Activated CD4-positive, alpha-beta memory T cell treated with anti-CD3 and anti-CD28 coated beads for 36 hours (primary cell): ENCODE measurements around the gene CHRNA1. TPM values are rescaled to one million over a fixed set of nuclear protein-coding genes. Genes with fewer than 3 reads are reported as not detected.
"Not testable (repeated sequence)": the region's sequence is repeated elsewhere in the genome, so short reads cannot be mapped to it uniquely, and the experiment has no call there.

Experiments
- CTCF ChIA-PET: fragments of 350-600 bp; sonication (Branson Sonifier 250); formaldehyde crosslinking; loops from one replicate; lab custom pipeline; 2021; ENCODE audit warnings: antibody characterized with exemption, inconsistent platforms; lab: Charles Lee
- POLR2A ChIA-PET: fragments of 350-600 bp; sonication (Branson Sonifier 250); formaldehyde crosslinking; loops from one replicate; lab custom pipeline; 2021; ENCODE audit warnings: antibody characterized with exemption; lab: Charles Lee
- DNase-seq: peaks from one replicate; pipeline ENCODE4 v3.0.0-alpha.2; 2020
- H3K27ac Mint-ChIP-seq: one replicate; pipeline ENCODE4 v1.8.0; 2021; ENCODE audit warnings: mixed read lengths
- H3K27me3 Mint-ChIP-seq: one replicate; pipeline ENCODE4 v1.8.0; 2021; ENCODE audit warnings: mixed read lengths
- H3K36me3 Mint-ChIP-seq: one replicate; pipeline ENCODE4 v1.8.0; 2021; ENCODE audit warnings: mixed read lengths
- H3K4me1 Mint-ChIP-seq: one replicate; pipeline ENCODE4 v1.8.0; 2021; ENCODE audit warnings: low read depth, mixed read lengths
- H3K4me3 Mint-ChIP-seq: one replicate; pipeline ENCODE4 v1.8.0; 2021; ENCODE audit warnings: mild to moderate bottlenecking, mixed read lengths
- H3K9me3 Mint-ChIP-seq: one replicate; pipeline ENCODE4 v1.8.0; 2021; ENCODE audit warnings: mixed read lengths
- intact Hi-C: fragments of 100-400 bp; cut with micrococcal nuclease; formaldehyde crosslinking; loops from one replicate; pipeline ENCODE4 v1.15.1; 2023
- total RNA-seq, 2 experiments: library from RNA; stranded (reverse); gene quantifications; one replicate each; pipeline ENCODE4 v1.2.3, GENCODE V29; 2021

CHRNA1 gene
- total RNA-seq, 2 experiments from 2014 or later: not detected

- CTCF ChIA-PET: interaction anchor here (0.7 to 1.8 kb wide), 4 partner anchors 10 to 246 kb away, joined by 3 to 12 read pairs (median 7); no protein-coding TSS in a partner anchor
- intact Hi-C loops: not testable (repeated sequence)
Observed at GRCh38 chr2:174709416-174710004, 54.8 kb downstream of the CHRNA1 start.

GRCh38 chr2:174708713-174709112 is 55.6 kb downstream of the CHRNA1 start:
- no peak overlapping the region for H3K4me3 Mint-ChIP-seq
- H3K4me1 Mint-ChIP-seq: no peaks in the 10 kb centered on the region
- POLR2A ChIA-PET: interaction anchor here (1.0 kb wide), 1 partner anchor 24 kb away, joined by 3 read pairs; no protein-coding TSS in a partner anchor
- H3K36me3 Mint-ChIP-seq: no peaks in the 10 kb centered on the region
- H3K9me3 Mint-ChIP-seq: no peaks in the 10 kb centered on the region
- CTCF ChIA-PET: interaction anchor here (0.6 to 1.8 kb wide), 5 partner anchors 9 to 276 kb away, joined by 3 to 12 read pairs (median 4); no protein-coding TSS in a partner anchor
- H3K27ac Mint-ChIP-seq: no peak overlapping the region
- intact Hi-C loops: no loop called here
- DNase-seq: no peak
- H3K27me3 Mint-ChIP-seq: peaks cover 5% of the 10 kb centered on the region

More at GRCh38 chr2:174709416-174710004, 54.8 kb downstream of the CHRNA1 start:
- H3K9me3 Mint-ChIP-seq, H3K27me3 Mint-ChIP-seq, H3K4me1 Mint-ChIP-seq, DNase-seq, H3K36me3 Mint-ChIP-seq, H3K4me3 Mint-ChIP-seq, H3K27ac Mint-ChIP-seq: not testable (repeated sequence)
- POLR2A ChIA-PET: interaction anchor here (1.0 kb wide), 1 partner anchor 24 kb away, joined by 3 read pairs; no protein-coding TSS in a partner anchor

- intact Hi-C loops: no loop called here
- H3K4me1 Mint-ChIP-seq: no peaks in the 10 kb centered on the region
- DNase-seq: no peak
- POLR2A ChIA-PET: no interaction called here
- no peaks in the 10 kb centered on the region for H3K9me3 Mint-ChIP-seq
- CTCF ChIA-PET: interaction anchor here (1.0 kb wide), 1 partner anchor 8 kb away, joined by 3 read pairs; no protein-coding TSS in a partner anchor
- H3K4me3 Mint-ChIP-seq: no peak overlapping the region
- peaks cover 5% of the 10 kb centered on the region for H3K27me3 Mint-ChIP-seq
- no peaks in the 10 kb centered on the region for H3K36me3 Mint-ChIP-seq
- H3K27ac Mint-ChIP-seq: no peak overlapping the region
Observed at GRCh38 chr2:174705321-174705720, 59.0 kb downstream of the CHRNA1 start.

- ChIA-PET POLR2A (no interaction called here), CTCF (interaction anchor here (1.0 kb wide), 1 partner anchor 9 kb away, joined by 3 read pairs; no protein-coding TSS in a partner anchor)
- Mint-ChIP-seq H3K4me3 (no peak overlapping the region), H3K27ac (no peak overlapping the region), H3K27me3 (peaks cover 5% of the 10 kb centered on the region), H3K36me3 (no peaks in the 10 kb centered on the region), H3K4me1 (no peaks in the 10 kb centered on the region), H3K9me3 (no peaks in the 10 kb centered on the region)
- DNase-seq: no peak
- intact Hi-C loops: loop anchor here (5.0 kb wide), 2 partner anchors 68 to 303 kb away; partner anchors contain the start of gene CHN1
Observed at GRCh38 chr2:174704642-174705041, 59.6 kb downstream of the CHRNA1 start.

- no peak for DNase-seq
- Mint-ChIP-seq H3K4me1 (no peaks in the 10 kb centered on the region), H3K9me3 (no peaks in the 10 kb centered on the region), H3K4me3 (no peak overlapping the region), H3K27ac (no peak overlapping the region), H3K27me3 (peaks cover 5% of the 10 kb centered on the region), H3K36me3 (no peaks in the 10 kb centered on the region)
- intact Hi-C loops: loop anchor here (5.0 kb wide), 2 partner anchors 68 to 303 kb away; partner anchors contain the start of gene CHN1
- CTCF ChIA-PET: interaction anchor here (1.0 kb wide), 1 partner anchor 9 kb away, joined by 3 read pairs; no protein-coding TSS in a partner anchor
- POLR2A ChIA-PET: no interaction called here
Observed at GRCh38 chr2:174704061-174704460, 60.2 kb downstream of the CHRNA1 start.

GRCh38 chr2:174703430-174703829 is 60.8 kb downstream of the CHRNA1 start:
- H3K27me3 Mint-ChIP-seq: peaks cover 2% of the 10 kb centered on the region
- intact Hi-C loops: loop anchor here (5.0 kb wide), 2 partner anchors 69 to 304 kb away; partner anchors contain the start of gene CHN1
- CTCF ChIA-PET: no interaction called here
- no peaks in the 10 kb centered on the region for H3K36me3 Mint-ChIP-seq
- H3K27ac Mint-ChIP-seq: no peak overlapping the region
- H3K9me3 Mint-ChIP-seq: no peaks in the 10 kb centered on the region
- no peak for DNase-seq
- H3K4me1 Mint-ChIP-seq: no peaks in the 10 kb centered on the region
- no peak overlapping the region for H3K4me3 Mint-ChIP-seq
- POLR2A ChIA-PET: no interaction called here

GRCh38 chr2:174702541-174702940 is 61.7 kb downstream of the CHRNA1 start:
- H3K9me3 Mint-ChIP-seq: no peaks in the 10 kb centered on the region
- CTCF ChIA-PET: interaction anchor here (0.7 to 8.0 kb wide), 6 partner anchors 13 to 289 kb away, joined by 3 to 60 read pairs (median 14); no protein-coding TSS in a partner anchor
- no peaks in the 10 kb centered on the region for H3K27me3 Mint-ChIP-seq
- no peaks in the 10 kb centered on the region for H3K36me3 Mint-ChIP-seq
- intact Hi-C loops: loop anchor here (5.0 kb wide), 2 partner anchors 70 to 305 kb away; partner anchors contain the start of gene CHN1
- DNase-seq: no peak
- POLR2A ChIA-PET: no interaction called here
- H3K27ac Mint-ChIP-seq: no peak overlapping the region
- no peak overlapping the region for H3K4me3 Mint-ChIP-seq
- no peaks in the 10 kb centered on the region for H3K4me1 Mint-ChIP-seq

- POLR2A ChIA-PET: no interaction called here
- CTCF ChIA-PET: interaction anchor here (0.6 to 8.7 kb wide), 46 partner anchors 9 to 583 kb away, joined by 3 to 97 read pairs (median 4); partner anchors contain the start of gene CHN1
- intact Hi-C loops: loop anchor here (1.0 to 5.0 kb wide), 5 partner anchors 29 to 307 kb away; partner anchors contain the start of gene CHN1
- Mint-ChIP-seq H3K36me3 (no peaks in the 10 kb centered on the region), H3K27ac (no peak overlapping the region), H3K9me3 (no peaks in the 10 kb centered on the region), H3K4me3 (no peak overlapping the region), H3K4me1 (no peaks in the 10 kb centered on the region), H3K27me3 (no peaks in the 10 kb centered on the region)
- DNase-seq: no peak
Observed at GRCh38 chr2:174699993-174700766, 64.1 kb downstream of the CHRNA1 start.

Other genes with a start within 250 kb of the CHRNA1 start
- 100 to 1,000 TPM; 170 to 183 TPM for gene WIPF1, start 166.7 kb downstream of the CHRNA1 start, total RNA-seq
- gene CHN1, start 240.9 kb upstream of the CHRNA1 start, total RNA-seq: 1 to 10 TPM; 3.8 to 6.2 TPM